Loucy (cell line): ENCODE data around the gene FOXP1.

Experiments
- EZH2phosphoT487 ChIP-seq: fragments of 200-600 bp; IDR thresholded peaks from 2 replicates; pipeline ENCODE4 v1.6.1; 2018; ENCODE audit warnings: antibody characterized with exemption, mild to moderate bottlenecking, moderate library complexity, borderline replicate concordance
- TF ChIP-seq, protein P1 (sequence below): fragments of 200-600 bp; sonication (generic); conservative IDR thresholded peaks from 2 replicates; pipeline ENCODE4 v1.5.1; 2014; ENCODE audit warnings: mild to moderate bottlenecking, antibody characterized with exemption, low read length

DNA sequence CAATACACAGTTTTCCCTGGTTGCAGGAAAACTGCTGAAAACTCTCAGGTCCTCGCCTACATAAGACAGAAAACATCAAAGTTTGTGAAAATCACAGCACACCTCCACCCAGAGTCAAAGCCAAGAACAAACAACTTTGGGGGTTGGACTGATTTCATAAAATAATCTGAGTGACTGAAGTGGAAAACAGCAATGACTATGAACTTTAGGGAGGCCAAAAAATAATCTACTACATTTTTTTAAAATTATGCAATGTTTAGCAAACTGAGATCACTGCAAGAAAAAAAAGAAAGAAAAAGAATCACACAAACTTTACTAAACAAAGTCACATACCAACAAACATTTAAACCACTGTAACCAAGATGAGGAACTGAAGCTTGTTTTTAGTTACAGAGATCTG lies 15.9 kb upstream of the FOXP1 start:
- TF ChIP-seq EZH2phosphoT487, result no peak
- TF ChIP-seq, protein P1, sequence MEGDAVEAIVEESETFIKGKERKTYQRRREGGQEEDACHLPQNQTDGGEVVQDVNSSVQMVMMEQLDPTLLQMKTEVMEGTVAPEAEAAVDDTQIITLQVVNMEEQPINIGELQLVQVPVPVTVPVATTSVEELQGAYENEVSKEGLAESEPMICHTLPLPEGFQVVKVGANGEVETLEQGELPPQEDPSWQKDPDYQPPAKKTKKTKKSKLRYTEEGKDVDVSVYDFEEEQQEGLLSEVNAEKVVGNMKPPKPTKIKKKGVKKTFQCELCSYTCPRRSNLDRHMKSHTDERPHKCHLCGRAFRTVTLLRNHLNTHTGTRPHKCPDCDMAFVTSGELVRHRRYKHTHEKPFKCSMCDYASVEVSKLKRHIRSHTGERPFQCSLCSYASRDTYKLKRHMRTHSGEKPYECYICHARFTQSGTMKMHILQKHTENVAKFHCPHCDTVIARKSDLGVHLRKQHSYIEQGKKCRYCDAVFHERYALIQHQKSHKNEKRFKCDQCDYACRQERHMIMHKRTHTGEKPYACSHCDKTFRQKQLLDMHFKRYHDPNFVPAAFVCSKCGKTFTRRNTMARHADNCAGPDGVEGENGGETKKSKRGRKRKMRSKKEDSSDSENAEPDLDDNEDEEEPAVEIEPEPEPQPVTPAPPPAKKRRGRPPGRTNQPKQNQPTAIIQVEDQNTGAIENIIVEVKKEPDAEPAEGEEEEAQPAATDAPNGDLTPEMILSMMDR, result no peak
